ENCODE results near the gene SPATA9. TPM values are rescaled to one million over a fixed set of nuclear protein-coding genes. Genes with fewer than 3 reads are reported as not detected.

Gene SPATA9
- total RNA-seq, 2 donors from 2014 or later: 2.3 TPM; not detected in 1

DNA sequence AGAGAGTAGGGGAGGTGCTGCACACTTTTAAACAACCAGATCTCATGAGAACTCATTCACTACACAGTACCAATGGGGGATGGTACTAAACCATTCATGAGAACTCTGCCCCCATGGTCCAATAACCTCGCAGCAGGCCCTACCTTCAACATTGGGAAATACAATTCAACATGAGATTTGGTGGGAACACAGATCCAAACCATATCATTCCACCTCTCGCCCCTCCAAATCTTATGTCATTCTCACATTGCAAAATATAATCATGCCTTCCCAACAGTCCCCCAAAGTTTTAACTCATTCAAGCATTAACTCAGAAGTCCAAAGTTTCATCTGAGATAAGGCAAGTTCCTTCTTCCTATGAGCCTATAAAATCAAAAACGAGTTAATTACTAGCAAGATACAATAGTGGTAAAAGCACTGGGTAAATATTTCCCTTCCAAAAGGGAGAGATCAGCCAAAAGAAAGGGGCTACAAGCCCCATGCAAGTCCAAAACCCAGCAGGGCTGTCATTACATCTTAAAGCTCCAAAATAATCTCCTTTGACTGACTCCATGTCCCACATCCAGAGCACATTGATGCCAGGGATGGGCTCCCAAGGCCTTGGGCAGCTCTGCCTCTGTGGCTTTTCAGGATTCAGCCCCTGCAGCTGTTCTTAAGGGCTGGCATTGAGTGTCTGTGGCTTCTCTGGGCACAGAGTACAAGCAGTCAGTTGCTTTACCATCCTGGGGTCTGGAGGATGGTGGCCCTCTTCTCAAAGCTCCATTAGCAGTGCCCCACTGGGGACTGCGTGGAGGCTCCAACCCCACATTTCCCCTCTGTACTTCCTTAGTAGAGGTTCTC is 54.6 kb downstream of the SPATA9 start:
- no peaks in the 10 kb centered on the region for H3K27me3 ChIP-seq (replicated peaks; ENCODE audit: insufficient read depth)
- H3K4me3 ChIP-seq: no peak overlapping the region
- TF ChIP-seq POLR2AphosphoS5 (IDR thresholded peaks at IDR 0.05) (no peak), POLR2A (IDR thresholded peaks at IDR 0.05) (no peak)
- TF ChIP-seq, protein P1, sequence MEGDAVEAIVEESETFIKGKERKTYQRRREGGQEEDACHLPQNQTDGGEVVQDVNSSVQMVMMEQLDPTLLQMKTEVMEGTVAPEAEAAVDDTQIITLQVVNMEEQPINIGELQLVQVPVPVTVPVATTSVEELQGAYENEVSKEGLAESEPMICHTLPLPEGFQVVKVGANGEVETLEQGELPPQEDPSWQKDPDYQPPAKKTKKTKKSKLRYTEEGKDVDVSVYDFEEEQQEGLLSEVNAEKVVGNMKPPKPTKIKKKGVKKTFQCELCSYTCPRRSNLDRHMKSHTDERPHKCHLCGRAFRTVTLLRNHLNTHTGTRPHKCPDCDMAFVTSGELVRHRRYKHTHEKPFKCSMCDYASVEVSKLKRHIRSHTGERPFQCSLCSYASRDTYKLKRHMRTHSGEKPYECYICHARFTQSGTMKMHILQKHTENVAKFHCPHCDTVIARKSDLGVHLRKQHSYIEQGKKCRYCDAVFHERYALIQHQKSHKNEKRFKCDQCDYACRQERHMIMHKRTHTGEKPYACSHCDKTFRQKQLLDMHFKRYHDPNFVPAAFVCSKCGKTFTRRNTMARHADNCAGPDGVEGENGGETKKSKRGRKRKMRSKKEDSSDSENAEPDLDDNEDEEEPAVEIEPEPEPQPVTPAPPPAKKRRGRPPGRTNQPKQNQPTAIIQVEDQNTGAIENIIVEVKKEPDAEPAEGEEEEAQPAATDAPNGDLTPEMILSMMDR (IDR thresholded peaks at IDR 0.05): no peak
- intact Hi-C loops (cut with DNase I): no loop called here
- no peak for DNase-seq (ENCODE audit: low spot score)
- WGBS: 76% methylated on average over 4 of the region's 4 CpGs
- H3K9me3 ChIP-seq: no peaks in the 10 kb centered on the region
- H3K4me1 ChIP-seq (replicated peaks): no peaks in the 10 kb centered on the region
- H3K36me3 ChIP-seq: no peaks in the 10 kb centered on the region
- H3K27ac ChIP-seq: no peak overlapping the region

- intact Hi-C loops (cut with DNase I): no loop called here
- TF ChIP-seq, protein P1 (IDR thresholded peaks at IDR 0.05): no peak
- TF ChIP-seq POLR2A (IDR thresholded peaks at IDR 0.05): no peak
- no peak for TF ChIP-seq POLR2AphosphoS5 (IDR thresholded peaks at IDR 0.05)
- WGBS: 72% methylated on average over 1 of the region's 1 CpG
These were observed 56.1 kb downstream of the SPATA9 start for GRCh38 chr5:95626701-95627100.

DNA sequence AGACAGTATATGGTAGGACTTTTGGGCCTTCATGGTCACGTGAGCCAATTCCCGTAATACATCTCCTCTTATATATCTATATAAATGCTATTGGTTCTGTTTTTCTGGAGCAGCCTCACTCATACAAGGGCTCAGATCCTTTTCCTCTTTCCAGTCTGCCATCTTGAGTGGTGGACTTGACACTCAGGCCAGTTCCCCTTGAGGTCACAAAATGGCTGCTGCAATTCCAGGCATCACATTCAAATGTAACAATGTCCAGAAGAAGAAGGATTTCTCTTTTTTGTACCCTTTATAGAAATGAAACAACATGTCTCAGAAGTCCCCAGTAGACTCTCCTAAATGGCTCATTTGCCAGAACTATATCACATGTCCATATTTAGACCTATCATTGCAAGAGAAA is 58.4 kb downstream of the SPATA9 start:
- Histone ChIP-seq H3K27me3 (replicated peaks; ENCODE audit: insufficient read depth) (no peaks in the 10 kb centered on the region), H3K9me3 (no peaks in the 10 kb centered on the region), H3K27ac (no peak overlapping the region), H3K36me3 (no peaks in the 10 kb centered on the region), H3K4me1 (replicated peaks) (no peaks in the 10 kb centered on the region), H3K4me3 (no peak overlapping the region)
- no peak for DNase-seq (ENCODE audit: low spot score)
- TF ChIP-seq, protein P1 (IDR thresholded peaks at IDR 0.05): no peak
- TF ChIP-seq POLR2A (IDR thresholded peaks at IDR 0.05): no peak
- no peak for TF ChIP-seq POLR2AphosphoS5 (IDR thresholded peaks at IDR 0.05)
- 98% methylated on average over 2 of the region's 2 CpGs for WGBS
- intact Hi-C loops (cut with DNase I): no loop called here

More at GRCh38 chr5:95626701-95627100, 56.1 kb downstream of the SPATA9 start:
- Histone ChIP-seq H3K4me1 (replicated peaks) (no peaks in the 10 kb centered on the region), H3K27me3 (replicated peaks; ENCODE audit: insufficient read depth) (no peaks in the 10 kb centered on the region), H3K4me3 (no peak overlapping the region), H3K9me3 (no peaks in the 10 kb centered on the region), H3K27ac (no peak overlapping the region), H3K36me3 (no peaks in the 10 kb centered on the region)
- no peak for DNase-seq (ENCODE audit: low spot score)

- no peak overlapping the region for H3K27ac ChIP-seq
- H3K4me3 ChIP-seq: no peak overlapping the region
- no peaks in the 10 kb centered on the region for H3K4me1 ChIP-seq (replicated peaks)
- H3K27me3 ChIP-seq (replicated peaks; ENCODE audit: insufficient read depth): no peaks in the 10 kb centered on the region
- intact Hi-C loops (cut with DNase I): no loop called here
- TF ChIP-seq, protein P1 (IDR thresholded peaks at IDR 0.05): no peak
- no peak for TF ChIP-seq POLR2AphosphoS5 (IDR thresholded peaks at IDR 0.05)
- no peak for TF ChIP-seq POLR2A (IDR thresholded peaks at IDR 0.05)
- H3K36me3 ChIP-seq: no peaks in the 10 kb centered on the region
- DNase-seq (ENCODE audit: low spot score): no peak
- H3K9me3 ChIP-seq: no peaks in the 10 kb centered on the region
- 96% methylated on average over 5 of the region's 5 CpGs for WGBS
These were observed 59.1 kb downstream of the SPATA9 start for GRCh38 chr5:95623706-95624105.
